HCT116 (cell line): ENCODE measurements around the gene CLEC16A. TPM values are rescaled to one million over a fixed set of nuclear protein-coding genes. Genes with fewer than 3 reads are reported as not detected.

ENCODE experiments used
- ATAC-seq: fragments of 200-7000 bp; cut with Tn5 transposase; 2 replicates; pipeline ENCODE4 v1.9.1; 2020; ENCODE audit warnings: mild to moderate bottlenecking, moderate library complexity
- BruUV-seq: library from RNA; stranded (reverse); fragments of 400-500 nt; replicated peaks from 2 replicates; lab custom pipeline; 2021; lab: Mats Ljungman, UMichigan
- CTCF ChIA-PET: fragments of 300-600 bp; sonication (Branson Sonifier 250); formaldehyde crosslinking; loops from one replicate; lab custom pipeline; 2021; ENCODE audit warnings: antibody characterized with exemption; lab: Charles Lee
- POLR2A ChIA-PET: fragments of 300-600, 350-600 bp; sonication (Branson Sonifier 250); formaldehyde crosslinking; loops from one replicate; lab custom pipeline; 2021; ENCODE audit warnings: antibody characterized with exemption; lab: Charles Lee
- RAD21 ChIA-PET, 2 experiments: fragments of 300-600 bp; sonication (Branson Sonifier 250); formaldehyde crosslinking; loops; one replicate each; lab custom pipeline; 2023; ENCODE audit warnings: low total read pairs in 2 of 2; ENCODE audit not compliant: uncharacterized antibody in 2 of 2, unreplicated experiment in 2 of 2, low non-redundant PET in 1 of 2; lab: Charles Lee
- DNase-seq: peaks from one replicate; pipeline ENCODE4 v3.0.0-alpha.2; 2010; ENCODE audit warnings: low read depth, low spot score
- H2AFZ ChIP-seq: fragments of 200-600 bp; shearing (Covaris generic), sonication (generic); 2 replicates; pipeline ENCODE4 v1.6.1; 2017; ENCODE audit warnings: low read depth, mixed run types, mixed read lengths, antibody characterized with exemption, low read length; ENCODE audit not compliant: poor library complexity, severe bottlenecking
- H3K27ac ChIP-seq: 2 replicates; pipeline ENCODE4 v1.5.1; 2012; ENCODE audit warnings: low read depth, low read length
- H3K27me3 ChIP-seq: fragments of 200-600 bp; sonication (generic); 2 replicates; pipeline ENCODE4 v1.6.1; 2016; ENCODE audit warnings: mixed run types, low read length, mixed read lengths; ENCODE audit not compliant: insufficient read depth
- H3K36me3 ChIP-seq, 2 experiments: fragments of 200-500 bp in 1 of 2; fragments of 200-600 bp in 1 of 2; sonication (Bioruptor generic) in 1 of 2; sonication (generic) in 1 of 2; 2 replicates each; pipeline versions ENCODE4 v1.5.1 to v1.6.1; 2014 to 2016; ENCODE audit warnings: low read length in 2 of 2, inconsistent platforms in 1 of 2, mixed read lengths in 1 of 2, mixed run types in 1 of 2; ENCODE audit not compliant: insufficient read depth in 2 of 2, control insufficient read depth in 1 of 2
- H3K4me1 ChIP-seq, 2 experiments: fragments of 200-600 bp in 1 of 2; sonication (generic) in 1 of 2; 2 replicates each; pipeline versions ENCODE4 v1.5.1 to v1.6.1; 2012 to 2017; ENCODE audit warnings: low read length in 2 of 2, inconsistent platforms in 1 of 2, mild to moderate bottlenecking in 1 of 2, mixed read lengths in 1 of 2, mixed run types in 1 of 2, moderate library complexity in 1 of 2; ENCODE audit not compliant: insufficient read depth in 2 of 2, control insufficient read depth in 1 of 2
- H3K4me2 ChIP-seq: fragments of 200-600 bp; sonication (generic); 2 replicates; pipeline ENCODE4 v1.6.1; 2017; ENCODE audit warnings: mixed run types, low read length, mixed read lengths
- H3K4me3 ChIP-seq, 2 experiments: fragments of 200-600 bp in 1 of 2; sonication (generic) in 1 of 2; replicated peaks in 1 of 2; 2 replicates each; pipeline ENCODE4 v1.5.1; 2011 to 2016; ENCODE audit warnings: low read length in 2 of 2, control low read depth in 1 of 2, low read depth in 1 of 2, mild to moderate bottlenecking in 1 of 2, mixed read lengths in 1 of 2, mixed run types in 1 of 2
- H3K79me2 ChIP-seq: fragments of 200-600 bp; sonication (generic); 2 replicates; pipeline ENCODE4 v1.6.1; 2017; ENCODE audit warnings: mild to moderate bottlenecking, mixed run types, low read length, moderate library complexity, mixed read lengths; ENCODE audit not compliant: insufficient read depth
- H3K9ac ChIP-seq: fragments of 200-600 bp; sonication (generic); 2 replicates; pipeline ENCODE4 v1.6.1; 2016; ENCODE audit warnings: low read length, mixed read lengths
- H3K9me2 ChIP-seq: fragments of 200-600 bp; sonication (generic), shearing (Covaris generic); 2 replicates; pipeline ENCODE4 v1.6.1; 2017; ENCODE audit warnings: mixed run types, mild to moderate bottlenecking, moderate library complexity; ENCODE audit not compliant: insufficient read depth
- H3K9me3 ChIP-seq, 2 experiments: fragments of 200-500 bp in 1 of 2; fragments of 200-600 bp in 1 of 2; sonication (Bioruptor generic) in 1 of 2; sonication (generic) in 1 of 2; 2 replicates each; pipeline ENCODE4 v1.6.1; 2014 to 2017; ENCODE audit warnings: low read length in 2 of 2, mixed read lengths in 2 of 2, inconsistent platforms in 1 of 2, low read depth in 1 of 2, mild to moderate bottlenecking in 1 of 2, mixed run types in 1 of 2, moderate library complexity in 1 of 2; ENCODE audit not compliant: control insufficient read depth in 1 of 2, insufficient read depth in 1 of 2
- H4K20me1 ChIP-seq: fragments of 200-600 bp; sonication (generic), shearing (Covaris generic); 2 replicates; pipeline ENCODE4 v1.6.1; 2017; ENCODE audit warnings: mixed run types, mild to moderate bottlenecking, moderate library complexity; ENCODE audit not compliant: insufficient read depth
- CBX3 ChIP-seq: IDR thresholded peaks from 2 replicates; pipeline ENCODE4 v1.6.1; 2012; ENCODE audit warnings: low read depth
- CEBPB ChIP-seq: IDR thresholded peaks from 2 replicates; pipeline ENCODE4 v1.6.1; 2012; ENCODE audit warnings: low read depth
- EZH2phosphoT487 ChIP-seq: fragments of 200-600 bp; IDR thresholded peaks from 2 replicates; pipeline ENCODE4 v1.6.1; 2018; ENCODE audit warnings: antibody characterized with exemption, borderline replicate concordance
- FOSL1 ChIP-seq: IDR thresholded peaks from 2 replicates; pipeline ENCODE4 v1.6.1; 2012; ENCODE audit warnings: low read depth
- JUND ChIP-seq: IDR thresholded peaks from 2 replicates; pipeline ENCODE4 v1.6.1; 2012
- POLR2AphosphoS5 ChIP-seq: IDR thresholded peaks from 2 replicates; pipeline ENCODE4 v1.6.1; 2011; ENCODE audit warnings: mild to moderate bottlenecking, low read depth, low read length, moderate library complexity
- SIN3A ChIP-seq: IDR thresholded peaks from 2 replicates; pipeline ENCODE4 v1.6.1; 2012; ENCODE audit warnings: low read depth
- SP1 ChIP-seq: IDR thresholded peaks from 2 replicates; pipeline ENCODE4 v1.6.1; 2012; ENCODE audit warnings: low read depth
- TCF7L2 ChIP-seq: IDR thresholded peaks from 2 replicates; pipeline ENCODE4 v1.7.0; 2011; ENCODE audit warnings: borderline replicate concordance, inconsistent platforms; ENCODE audit not compliant: insufficient read depth, insufficient read length; ENCODE audit errors: extremely low read depth
- ZNF274 ChIP-seq: fragments of 200-500 bp; sonication (Bioruptor generic); IDR thresholded peaks from 2 replicates; pipeline ENCODE4 v1.6.1; 2014; ENCODE audit warnings: mild to moderate bottlenecking, low read depth, low read length, inconsistent platforms
- intact Hi-C: fragments of 100-400 bp; cut with micrococcal nuclease; formaldehyde crosslinking; loops from 2 replicates; pipeline ENCODE4 v1.10.0; 2022
- total RNA-seq: library from RNA; stranded (reverse); gene quantifications from one replicate; pipeline ENCODE4 v1.2.1, GENCODE V29; 2021; ENCODE audit not compliant: unreplicated experiment

CLEC16A gene
- total RNA-seq, 1 experiment from 2014 or later, result 18.0 TPM

DNA sequence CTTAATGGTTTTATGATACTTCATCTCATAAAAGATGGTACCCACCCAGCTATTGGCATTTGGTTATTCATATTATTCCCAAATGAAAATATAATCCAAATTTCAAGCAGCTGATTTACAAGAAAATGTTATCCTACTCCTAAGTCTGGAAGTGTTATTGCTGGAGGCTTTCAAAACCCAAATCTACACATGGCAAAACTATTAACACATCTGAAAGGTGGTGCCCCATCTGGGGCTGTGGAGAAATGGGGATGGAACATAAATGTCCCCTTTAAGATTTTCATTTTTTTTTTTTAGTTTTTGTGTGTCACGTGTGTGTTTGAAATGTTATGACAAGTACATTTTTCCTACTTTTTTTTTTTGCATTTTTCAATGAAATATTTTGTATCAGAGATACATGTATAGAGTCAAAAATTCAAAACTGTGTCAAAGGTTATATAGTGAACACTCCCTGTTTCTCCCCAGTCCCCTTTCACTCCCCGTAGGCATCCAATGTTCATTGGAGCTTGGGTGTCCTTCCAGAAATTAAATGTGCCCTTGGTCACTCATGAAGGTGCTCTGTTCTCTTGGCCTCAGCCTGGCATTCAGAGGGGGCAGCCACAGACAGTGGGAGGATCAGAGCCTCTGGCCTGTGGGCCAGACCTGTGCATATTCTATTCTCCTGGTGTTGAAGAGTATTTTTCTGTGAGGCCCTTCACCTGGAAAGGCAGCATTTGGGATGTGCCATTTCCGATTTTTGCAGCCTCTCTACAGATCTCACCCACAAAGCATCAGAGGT is 79.1 kb downstream of the CLEC16A start:
- RAD21 ChIA-PET, result no interaction called here
- no peaks in the 10 kb centered on the region for H3K9me3 ChIP-seq
- H3K36me3 ChIP-seq, result no peaks in the 10 kb centered on the region
- H2AFZ ChIP-seq, result no peak overlapping the region
- ATAC-seq, result no peak
- H4K20me1 ChIP-seq, result no peaks in the 10 kb centered on the region
- TF ChIP-seq FOSL1 (no peak), CBX3 (no peak), ZNF274 (no peak)
- no peaks in the 10 kb centered on the region for H3K79me2 ChIP-seq
- no peak overlapping the region for H3K4me2 ChIP-seq
- CTCF ChIA-PET, result no interaction called here
- intact Hi-C loops, result no loop called here
- no TSS peak for BruUV-seq
- H3K4me1 ChIP-seq, result peaks cover 0 to 16% of the 10 kb centered on the region in 2 experiments; a peak in 3 of 4 replicates
- no peaks in the 10 kb centered on the region for H3K9me2 ChIP-seq
- H3K27ac ChIP-seq, result no peak overlapping the region
- no peak overlapping the region for H3K4me3 ChIP-seq
- no peak overlapping the region for H3K9ac ChIP-seq
- POLR2A ChIA-PET, result no interaction called here
- no peaks in the 10 kb centered on the region for H3K27me3 ChIP-seq
- no peak for DNase-seq

DNA sequence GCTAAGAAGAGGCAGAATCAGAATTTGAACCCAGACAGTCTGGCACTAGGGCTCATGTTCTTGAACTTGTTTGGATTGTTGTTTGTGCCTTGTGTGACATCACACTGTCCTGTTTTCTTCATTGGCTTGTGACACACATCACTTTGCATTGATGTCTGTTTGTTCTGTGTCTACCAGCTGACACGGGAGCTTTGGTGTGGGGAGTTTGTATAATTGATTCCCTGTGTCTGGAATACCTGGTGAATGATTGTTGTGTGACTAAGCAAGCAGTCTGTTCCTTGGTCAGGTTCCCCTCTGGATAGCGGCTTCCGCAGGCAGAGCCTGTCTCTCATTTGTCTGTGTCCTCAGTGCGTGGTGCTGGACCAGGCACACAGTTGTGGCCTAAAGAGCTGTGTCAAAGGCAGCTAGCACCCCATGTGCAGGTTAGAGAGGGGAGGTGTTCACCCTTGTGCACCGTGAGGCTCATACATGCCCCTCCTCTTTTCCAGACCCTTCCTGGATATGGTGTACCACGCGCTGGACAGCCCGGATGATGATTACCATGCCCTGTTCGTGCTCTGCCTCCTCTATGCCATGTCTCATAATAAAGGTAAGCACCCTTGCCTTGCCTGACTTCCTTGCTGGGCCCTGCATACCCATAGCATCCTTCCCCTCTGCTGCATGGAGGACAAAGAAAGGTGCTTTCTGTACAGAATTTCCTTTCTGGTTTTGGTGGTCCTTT is 80.1 kb downstream of the CLEC16A start:
- BruUV-seq, result no TSS peak
- H3K4me1 ChIP-seq, result peaks cover 0 to 16% of the 10 kb centered on the region in 2 experiments; a peak in 3 of 4 replicates
- ChIA-PET RAD21 (interaction anchor here in 1 of 2 experiments (0.6 kb wide), 1 partner anchor 15 kb away, joined by 3 read pairs; no protein-coding TSS in a partner anchor), CTCF (no interaction called here), POLR2A (no interaction called here)
- no peak overlapping the region for H3K4me2 ChIP-seq
- H3K27ac ChIP-seq, result no peak overlapping the region
- DNase-seq (peak; percentile 45), ATAC-seq (peak; percentile 83)
- H3K9me3 ChIP-seq, result no peaks in the 10 kb centered on the region
- no peaks in the 10 kb centered on the region for H3K27me3 ChIP-seq
- no peak overlapping the region for H2AFZ ChIP-seq
- no peaks in the 10 kb centered on the region for H4K20me1 ChIP-seq
- H3K9ac ChIP-seq, result no peak overlapping the region
- H3K9me2 ChIP-seq, result no peaks in the 10 kb centered on the region
- no peaks in the 10 kb centered on the region; a peak in 1 of 4 replicates for H3K36me3 ChIP-seq
- no peak for TF ChIP-seq TCF7L2
- peak; percentile 62; the same call in 1 of the 2 replicates for TF ChIP-seq SIN3A
- no peak for TF ChIP-seq EZH2phosphoT487
- peak; percentile 49; the same call in 1 of the 2 replicates for TF ChIP-seq CEBPB
- no peak for TF ChIP-seq POLR2AphosphoS5
- TF ChIP-seq SP1, result peak; percentile 55; the same call in 1 of the 2 replicates
- peak; percentile 74 for TF ChIP-seq FOSL1
- TF ChIP-seq JUND, result peak; percentile 69
- intact Hi-C loops, result no loop called here
- H3K4me3 ChIP-seq, result no peak overlapping the region
- H3K79me2 ChIP-seq, result no peaks in the 10 kb centered on the region
